ENCODE data around the gene AGO3. TPM values are rescaled to one million over a fixed set of nuclear protein-coding genes. Genes with fewer than 3 reads are reported as not detected.

AGO3 gene
- total RNA-seq, 2 donors from 2014 or later: 16.7 to 21.4 TPM

- no peak for DNase-seq
- Histone ChIP-seq H3K9me3 (no peaks in the 10 kb centered on the region), H3K9ac (ENCODE audit: low read depth in 2 of 2, low read length in 2 of 2) (no peak overlapping the region), H3K36me3 (no peaks in the 10 kb centered on the region), H3K4me3 (no peak overlapping the region), H3K27me3 (no peaks in the 10 kb centered on the region), H3K27ac (no peak overlapping the region), H3K4me1 (no peaks in the 10 kb centered on the region)
- intact Hi-C loops (cut with DNase I): no loop called here
- TF ChIP-seq CTCF (IDR thresholded peaks at IDR 0.05): no peak
These were observed 37.6 kb upstream of the AGO3 start for GRCh38 chr1:35893051-35893879.

- intact Hi-C loops (cut with DNase I): no loop called here
- Histone ChIP-seq H3K27me3 (no peaks in the 10 kb centered on the region), H3K4me3 (no peak overlapping the region), H3K9ac (ENCODE audit: low read depth in 2 of 2, low read length in 2 of 2) (no peak overlapping the region), H3K27ac (no peak overlapping the region), H3K4me1 (no peaks in the 10 kb centered on the region), H3K9me3 (no peaks in the 10 kb centered on the region), H3K36me3 (no peaks in the 10 kb centered on the region)
- TF ChIP-seq CTCF (IDR thresholded peaks at IDR 0.05): no peak
- DNase-seq: no peak
These were observed 36.7 kb upstream of the AGO3 start for GRCh38 chr1:35894183-35894582.

GRCh38 chr1:35894656-35895055, 36.2 kb upstream of the AGO3 start:
- no peak for TF ChIP-seq CTCF (IDR thresholded peaks at IDR 0.05)
- intact Hi-C loops (cut with DNase I): no loop called here
- no peaks in the 10 kb centered on the region for H3K27me3 ChIP-seq
- H3K36me3 ChIP-seq: no peaks in the 10 kb centered on the region
- no peak overlapping the region for H3K9ac ChIP-seq (ENCODE audit: low read depth in 2 of 2, low read length in 2 of 2)
- H3K4me3 ChIP-seq: no peak overlapping the region
- H3K4me1 ChIP-seq: no peaks in the 10 kb centered on the region
- H3K9me3 ChIP-seq: no peaks in the 10 kb centered on the region
- no peak overlapping the region for H3K27ac ChIP-seq
- DNase-seq: no peak

GRCh38 chr1:35899941-35900340, 31.0 kb upstream of the AGO3 start:
- Histone ChIP-seq H3K4me3 (no peak overlapping the region), H3K27ac (no peak overlapping the region), H3K9ac (ENCODE audit: low read depth in 2 of 2, low read length in 2 of 2) (no peak overlapping the region), H3K4me1 (no peaks in the 10 kb centered on the region), H3K27me3 (no peaks in the 10 kb centered on the region), H3K9me3 (no peaks in the 10 kb centered on the region), H3K36me3 (no peaks in the 10 kb centered on the region)
- no peak for DNase-seq
- TF ChIP-seq CTCF (IDR thresholded peaks at IDR 0.05): no peak
- intact Hi-C loops (cut with DNase I): no loop called here

- no peaks in the 10 kb centered on the region for H3K4me1 ChIP-seq
- H3K36me3 ChIP-seq: no peaks in the 10 kb centered on the region
- no peak overlapping the region for H3K4me3 ChIP-seq
- H3K9me3 ChIP-seq: no peaks in the 10 kb centered on the region
- no peak overlapping the region for H3K9ac ChIP-seq (ENCODE audit: low read depth in 2 of 2, low read length in 2 of 2)
- no peak for TF ChIP-seq CTCF (IDR thresholded peaks at IDR 0.05)
- H3K27me3 ChIP-seq: no peaks in the 10 kb centered on the region
- intact Hi-C loops (cut with DNase I): no loop called here
- H3K27ac ChIP-seq: no peak overlapping the region
- DNase-seq: no peak
These were observed 29.7 kb upstream of the AGO3 start for GRCh38 chr1:35901235-35901634.

Measured in colonic mucosa (tissue), 4 donors.